ENCODE results near the gene EIF4G1.

The EIF4G1 gene

GRCh38 chr3:184349563-184350470, 35.4 kb downstream of the EIF4G1 start:
- no peaks in the 10 kb centered on the region for H3K9me2 ChIP-seq (replicated peaks; ENCODE audit: low read depth, low read length)
- H3K4me1 ChIP-seq (ENCODE audit: insufficient read depth, low read length, poor library complexity, severe bottlenecking): no peaks in the 10 kb centered on the region
- TF ChIP-seq EZH2phosphoT487 (IDR thresholded peaks at IDR 0.05; ENCODE audit: borderline replicate concordance) (no peak), CTCF (conservative IDR thresholded peaks at IDR 0.05; ENCODE audit: low read length) (no peak)
- no peaks in the 10 kb centered on the region for H3K27me3 ChIP-seq (ENCODE audit: insufficient read depth, low read length, poor library complexity, severe bottlenecking)
- H3K4me2 ChIP-seq (ENCODE audit: low read depth, low read length, poor library complexity, severe bottlenecking): no peak overlapping the region
- no peaks in the 10 kb centered on the region for H3K36me3 ChIP-seq (ENCODE audit: insufficient read depth, low read length)
- no peaks in the 10 kb centered on the region for H3K9me3 ChIP-seq (ENCODE audit: insufficient read depth, low read depth, low read length)
- no peak overlapping the region for H3K9ac ChIP-seq (ENCODE audit: low read depth, low read length, poor library complexity, severe bottlenecking)
- no peaks in the 10 kb centered on the region for H4K20me1 ChIP-seq (ENCODE audit: insufficient read depth, low read length, poor library complexity, severe bottlenecking)
- H3F3A ChIP-seq (ENCODE audit: low read depth): no peaks in the 10 kb centered on the region
- no peak overlapping the region for H3K4me3 ChIP-seq (ENCODE audit: low read length, poor library complexity, severe bottlenecking)
- no peak overlapping the region for H2AFZ ChIP-seq (ENCODE audit: low read length)
- H3K79me2 ChIP-seq (ENCODE audit: insufficient read depth, low read length): no peaks in the 10 kb centered on the region

- no peak overlapping the region for H3K9ac ChIP-seq (ENCODE audit: low read depth, low read length, poor library complexity, severe bottlenecking)
- H3F3A ChIP-seq (ENCODE audit: low read depth): no peaks in the 10 kb centered on the region
- H3K9me2 ChIP-seq (replicated peaks; ENCODE audit: low read depth, low read length): no peaks in the 10 kb centered on the region
- no peak overlapping the region for H3K4me3 ChIP-seq (ENCODE audit: low read length, poor library complexity, severe bottlenecking)
- no peaks in the 10 kb centered on the region for H3K27me3 ChIP-seq (ENCODE audit: insufficient read depth, low read length, poor library complexity, severe bottlenecking)
- no peaks in the 10 kb centered on the region for H4K20me1 ChIP-seq (ENCODE audit: insufficient read depth, low read length, poor library complexity, severe bottlenecking)
- no peaks in the 10 kb centered on the region for H3K79me2 ChIP-seq (ENCODE audit: insufficient read depth, low read length)
- H3K36me3 ChIP-seq (ENCODE audit: insufficient read depth, low read length): no peaks in the 10 kb centered on the region
- no peak for TF ChIP-seq EZH2phosphoT487 (IDR thresholded peaks at IDR 0.05; ENCODE audit: borderline replicate concordance)
- no peak for TF ChIP-seq CTCF (conservative IDR thresholded peaks at IDR 0.05; ENCODE audit: low read length)
- no peaks in the 10 kb centered on the region for H3K9me3 ChIP-seq (ENCODE audit: insufficient read depth, low read depth, low read length)
- no peak overlapping the region for H2AFZ ChIP-seq (ENCODE audit: low read length)
- H3K4me1 ChIP-seq (ENCODE audit: insufficient read depth, low read length, poor library complexity, severe bottlenecking): no peaks in the 10 kb centered on the region
- H3K4me2 ChIP-seq (ENCODE audit: low read depth, low read length, poor library complexity, severe bottlenecking): no peak overlapping the region
Observed at GRCh38 chr3:184350618-184351017, 36.2 kb downstream of the EIF4G1 start.

GRCh38 chr3:184351511-184352148, 37.2 kb downstream of the EIF4G1 start:
- no peaks in the 10 kb centered on the region for H3K27me3 ChIP-seq (ENCODE audit: insufficient read depth, low read length, poor library complexity, severe bottlenecking)
- no peak overlapping the region for H2AFZ ChIP-seq (ENCODE audit: low read length)
- no peaks in the 10 kb centered on the region for H3K79me2 ChIP-seq (ENCODE audit: insufficient read depth, low read length)
- no peaks in the 10 kb centered on the region for H3K36me3 ChIP-seq (ENCODE audit: insufficient read depth, low read length)
- no peaks in the 10 kb centered on the region for H4K20me1 ChIP-seq (ENCODE audit: insufficient read depth, low read length, poor library complexity, severe bottlenecking)
- H3K9me2 ChIP-seq (replicated peaks; ENCODE audit: low read depth, low read length): no peaks in the 10 kb centered on the region
- no peaks in the 10 kb centered on the region for H3K9me3 ChIP-seq (ENCODE audit: insufficient read depth, low read depth, low read length)
- H3K4me1 ChIP-seq (ENCODE audit: insufficient read depth, low read length, poor library complexity, severe bottlenecking): no peaks in the 10 kb centered on the region
- TF ChIP-seq CTCF (conservative IDR thresholded peaks at IDR 0.05; ENCODE audit: low read length) (no peak), EZH2phosphoT487 (IDR thresholded peaks at IDR 0.05; ENCODE audit: borderline replicate concordance) (no peak)
- no peak overlapping the region for H3K4me3 ChIP-seq (ENCODE audit: low read length, poor library complexity, severe bottlenecking)
- H3K9ac ChIP-seq (ENCODE audit: low read depth, low read length, poor library complexity, severe bottlenecking): no peak overlapping the region
- no peak overlapping the region for H3K4me2 ChIP-seq (ENCODE audit: low read depth, low read length, poor library complexity, severe bottlenecking)
- H3F3A ChIP-seq (ENCODE audit: low read depth): no peaks in the 10 kb centered on the region
